Measurements from ENCODE around the gene GATD1.
A peak's percentile ranks its signal among the peaks of the same experiment; 100 is the strongest.

Gene GATD1

GRCh38 chr11:795634-796564 lies 18.6 kb upstream of the GATD1 start:
- peak in 10 of 14 donors; percentile 10 to 78 (median 47) for DNase-seq

GRCh38 chr11:794766-795633 lies 17.7 kb upstream of the GATD1 start:
- peak in 1 of 14 donors; percentile 71 for DNase-seq

GRCh38 chr11:794013-794765 lies 16.9 kb upstream of the GATD1 start:
- no peak for DNase-seq

GRCh38 chr11:793556-793955 lies 16.3 kb upstream of the GATD1 start:
- peak in 2 of 14 donors; percentile 55 to 97 for DNase-seq

GRCh38 chr11:792873-793272 lies 15.6 kb upstream of the GATD1 start:
- no peak for DNase-seq

- no peak for DNase-seq
Observed at GRCh38 chr11:792535-792821, 15.2 kb upstream of the GATD1 start.

GRCh38 chr11:791658-792534 lies 14.6 kb upstream of the GATD1 start:
- DNase-seq = no peak

- DNase-seq = peak in 1 of 14 donors; percentile 39
Observed at GRCh38 chr11:790721-791564, 13.7 kb upstream of the GATD1 start.

- peak in 11 of 14 donors; percentile 21 to 72 (median 51) for DNase-seq
Observed at GRCh38 chr11:789943-790342, 12.7 kb upstream of the GATD1 start, which contains the start of gene CEND1. CEND1 (minus strand) TSS chr11:790090; CDS start chr11:788576, 1,514 bp downstream.

GRCh38 chr11:788953-789940 lies 12.0 kb upstream of the GATD1 start:
- DNase-seq = peak in 1 of 14 donors; percentile 53

GRCh38 chr11:788009-788640 lies 10.8 kb upstream of the GATD1 start:
- DNase-seq = no peak

- DNase-seq = no peak
Observed at GRCh38 chr11:787084-787675, 9.9 kb upstream of the GATD1 start.

GRCh38 chr11:786235-787083 lies 9.2 kb upstream of the GATD1 start:
- peak in 1 of 14 donors; percentile 65 for DNase-seq

GRCh38 chr11:783581-784015 lies 6.3 kb upstream of the GATD1 start:
- DNase-seq = peak in 12 of 14 donors; percentile 31 to 97 (median 62)

GRCh38 chr11:782264-783174 lies 5.2 kb upstream of the GATD1 start:
- no peak for DNase-seq

GRCh38 chr11:779955-780532 lies 2.8 kb upstream of the GATD1 start:
- DNase-seq = no peak
